ENCODE measurements around the gene PTGFR. TPM values are rescaled to one million over a fixed set of nuclear protein-coding genes. Genes with fewer than 3 reads are reported as not detected.

The PTGFR gene
- total and polyA plus RNA-seq, 2 of the 4 experiments (the other 2 are of a cell fraction), result 1.7 to 5.4 TPM

DNA sequence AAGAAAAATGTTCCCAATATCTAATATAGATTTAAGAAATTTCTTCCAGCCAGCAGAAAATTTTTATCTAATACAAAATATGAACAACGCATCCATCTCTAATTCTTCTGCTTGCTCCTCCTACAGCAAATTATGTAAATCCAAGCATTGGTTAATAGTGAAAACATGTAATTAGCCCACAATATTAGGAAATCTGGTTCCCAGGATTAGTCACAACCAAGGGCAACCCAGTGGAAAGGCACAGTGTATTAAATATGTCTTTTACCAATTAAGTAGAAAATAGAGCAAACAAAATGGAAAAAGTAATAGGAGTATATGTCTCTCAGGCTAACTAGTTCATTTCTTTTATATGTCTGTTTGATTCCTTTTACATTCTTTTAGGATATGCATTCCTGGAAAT is 70.0 kb downstream of the PTGFR start:
- no TSS peak for BruUV-seq (replicated peaks)
- H2BK20ac ChIP-seq (ENCODE audit: low read depth, low read length), result no peak overlapping the region
- H3K4me3 ChIP-seq (ENCODE audit: insufficient read depth, low read depth, low read length), result no peak overlapping the region
- no peaks in the 10 kb centered on the region for H3K36me3 ChIP-seq (ENCODE audit: control insufficient read depth, insufficient read depth, low read length)
- no peak overlapping the region for H3K27ac ChIP-seq (ENCODE audit: insufficient read depth, low read length)
- no peak overlapping the region for H4K8ac ChIP-seq (ENCODE audit: low read depth in 2 of 2, low read length in 2 of 2)
- no peak overlapping the region for H2AFZ ChIP-seq (replicated peaks; ENCODE audit: low read length, poor library complexity)
- no peak overlapping the region for H2BK5ac ChIP-seq (ENCODE audit: low read depth, low read length, poor library complexity, severe bottlenecking)
- H3K14ac ChIP-seq (replicated peaks; ENCODE audit: low read depth, low read length), result no peak overlapping the region
- intact Hi-C loops (cut with micrococcal nuclease) (no loop called here), dilution Hi-C loops (cut with HindIII; ENCODE audit: low sequenced_read_pairs, unreplicated experiment) (no loop called here), in situ Hi-C loops (cut with MboI; ENCODE audit: low sequenced_read_pairs) (no loop called here)
- H3K4me1 ChIP-seq (ENCODE audit: control insufficient read depth, insufficient read depth, low read length), result no peaks in the 10 kb centered on the region
- ChIA-PET CTCF (no interaction called here), POLR2A (ENCODE audit: unreplicated experiment) (no interaction called here)
- H2AK5ac ChIP-seq (ENCODE audit: low read depth, low read length), result no peak overlapping the region
- H2BK120ac ChIP-seq (ENCODE audit: low read depth, low read length), result no peak overlapping the region
- no peak overlapping the region for H3K23ac ChIP-seq (ENCODE audit: low read depth, low read length)
- H2BK15ac ChIP-seq (ENCODE audit: low read depth, low read length), result no peak overlapping the region
- H3K9me3 ChIP-seq (ENCODE audit: control insufficient read depth, insufficient read depth, low read length), result no peaks in the 10 kb centered on the region
- no CpG with 5 or more reads among the region's 1 CpG for WGBS, 2 experiments (ENCODE audit: extremely low coverage in 2 of 2, insufficient read length in 1 of 2)
- no peak for ATAC-seq (ENCODE audit: low read depth)
- no peak for DNase-seq
- no peaks in the 10 kb centered on the region for H3K27me3 ChIP-seq (ENCODE audit: control insufficient read depth, insufficient read depth, low read length)
- H3K56ac ChIP-seq (ENCODE audit: extremely low read depth, insufficient read depth, low read length), result no peak overlapping the region
- H3K9me1 ChIP-seq (ENCODE audit: insufficient read depth, low read length), result no peaks in the 10 kb centered on the region
- H3K18ac ChIP-seq (ENCODE audit: low read depth, low read length), result no peak overlapping the region
- no peak overlapping the region for H3K4me2 ChIP-seq (ENCODE audit: low read depth, low read length)
- TF ChIP-seq RAD21 (IDR thresholded peaks at IDR 0.05; ENCODE audit: low read length) (no peak), RCOR1 (IDR thresholded peaks at IDR 0.05; ENCODE audit: insufficient replicate concordance, low read length) (no peak), MAZ (IDR thresholded peaks at IDR 0.05; ENCODE audit: borderline replicate concordance, low read depth, low read length) (no peak), MXI1 (IDR thresholded peaks at IDR 0.05; ENCODE audit: borderline replicate concordance, low read depth, low read length) (no peak), POLR2A (IDR thresholded peaks at IDR 0.05; ENCODE audit: low read depth, low read length) (no peak), CEBPB (IDR thresholded peaks at IDR 0.05; ENCODE audit: low read depth, low read length) (no peak), SMC3 (IDR thresholded peaks at IDR 0.05; ENCODE audit: low read depth, low read length) (no peak), NFE2L2 (IDR thresholded peaks at IDR 0.05; ENCODE audit: low read depth, low read length) (no peak), RFX5 (IDR thresholded peaks at IDR 0.05; ENCODE audit: low read depth, low read length) (no peak), MAFK (IDR thresholded peaks at IDR 0.05; ENCODE audit: low read depth, low read length) (no peak), FOS (IDR thresholded peaks at IDR 0.05; ENCODE audit: low read depth, low read length) (no peak)
- TF ChIP-seq, protein P1, sequence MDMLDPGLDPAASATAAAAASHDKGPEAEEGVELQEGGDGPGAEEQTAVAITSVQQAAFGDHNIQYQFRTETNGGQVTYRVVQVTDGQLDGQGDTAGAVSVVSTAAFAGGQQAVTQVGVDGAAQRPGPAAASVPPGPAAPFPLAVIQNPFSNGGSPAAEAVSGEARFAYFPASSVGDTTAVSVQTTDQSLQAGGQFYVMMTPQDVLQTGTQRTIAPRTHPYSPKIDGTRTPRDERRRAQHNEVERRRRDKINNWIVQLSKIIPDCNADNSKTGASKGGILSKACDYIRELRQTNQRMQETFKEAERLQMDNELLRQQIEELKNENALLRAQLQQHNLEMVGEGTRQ (IDR thresholded peaks at IDR 0.05; ENCODE audit: low read depth, low read length), result no peak
- TF ChIP-seq, protein P2, sequence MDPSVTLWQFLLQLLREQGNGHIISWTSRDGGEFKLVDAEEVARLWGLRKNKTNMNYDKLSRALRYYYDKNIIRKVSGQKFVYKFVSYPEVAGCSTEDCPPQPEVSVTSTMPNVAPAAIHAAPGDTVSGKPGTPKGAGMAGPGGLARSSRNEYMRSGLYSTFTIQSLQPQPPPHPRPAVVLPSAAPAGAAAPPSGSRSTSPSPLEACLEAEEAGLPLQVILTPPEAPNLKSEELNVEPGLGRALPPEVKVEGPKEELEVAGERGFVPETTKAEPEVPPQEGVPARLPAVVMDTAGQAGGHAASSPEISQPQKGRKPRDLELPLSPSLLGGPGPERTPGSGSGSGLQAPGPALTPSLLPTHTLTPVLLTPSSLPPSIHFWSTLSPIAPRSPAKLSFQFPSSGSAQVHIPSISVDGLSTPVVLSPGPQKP (IDR thresholded peaks at IDR 0.05; ENCODE audit: borderline replicate concordance, low read depth, low read length), result no peak
- no peaks in the 10 kb centered on the region for H3K79me1 ChIP-seq (ENCODE audit: low read depth in 1 of 2, low read length in 2 of 2)
- no peak overlapping the region for H4K91ac ChIP-seq (ENCODE audit: insufficient read depth, low read depth, low read length)
- no peak overlapping the region for H4K5ac ChIP-seq (ENCODE audit: low read depth, low read length)
- no peak overlapping the region for H3K9ac ChIP-seq (ENCODE audit: low read depth, low read length)
- H4K20me1 ChIP-seq (ENCODE audit: insufficient read depth, low read length), result no peaks in the 10 kb centered on the region
- no peak overlapping the region for H3K4ac ChIP-seq (ENCODE audit: low read depth, low read length)
- no peak overlapping the region for H2AK9ac ChIP-seq (replicated peaks; ENCODE audit: low read depth, low read length, poor library complexity)

Data from IMR-90 (cell line).